GM21423 (cell line): ENCODE data around the gene KCNB1.

Source experiments
- ATAC-seq: cut with Tn5 transposase; IDR thresholded peaks from one replicate; pipeline ENCODE4 v1.9.1; 2021; ENCODE audit warnings: mild to moderate bottlenecking, moderate library complexity; ENCODE audit not compliant: unreplicated experiment

Gene KCNB1

GRCh38 chr20:49360242-49360968 lies 122.1 kb downstream of the KCNB1 start:
- no peak for ATAC-seq

GRCh38 chr20:49356676-49357075 lies 125.8 kb downstream of the KCNB1 start:
- ATAC-seq: no peak

GRCh38 chr20:49354673-49355072 lies 127.8 kb downstream of the KCNB1 start:
- ATAC-seq: no peak

- ATAC-seq: no peak
These were observed 129.1 kb downstream of the KCNB1 start for GRCh38 chr20:49353348-49353747.

- no peak for ATAC-seq
These were observed 129.7 kb downstream of the KCNB1 start for GRCh38 chr20:49352751-49353150.

- ATAC-seq: no peak
These were observed 130.7 kb downstream of the KCNB1 start for GRCh38 chr20:49351775-49352174.

GRCh38 chr20:49349694-49350252 lies 132.7 kb downstream of the KCNB1 start:
- no peak for ATAC-seq

GRCh38 chr20:49349078-49349477 lies 133.4 kb downstream of the KCNB1 start:
- ATAC-seq: no peak

- ATAC-seq: no peak
These were observed 133.9 kb downstream of the KCNB1 start for GRCh38 chr20:49348563-49348962.

GRCh38 chr20:49347156-49347555 lies 135.3 kb downstream of the KCNB1 start:
- no peak for ATAC-seq

GRCh38 chr20:49346682-49347081 lies 135.8 kb downstream of the KCNB1 start:
- ATAC-seq: no peak

- ATAC-seq: no peak
These were observed 136.9 kb downstream of the KCNB1 start for GRCh38 chr20:49345524-49345923.

- ATAC-seq: no peak
These were observed 137.5 kb downstream of the KCNB1 start for GRCh38 chr20:49344975-49345374.

GRCh38 chr20:49344140-49344539 lies 138.3 kb downstream of the KCNB1 start:
- no peak for ATAC-seq

GRCh38 chr20:49343246-49343645 lies 139.2 kb downstream of the KCNB1 start:
- ATAC-seq: no peak

GRCh38 chr20:49340161-49340966 lies 142.1 kb downstream of the KCNB1 start:
- ATAC-seq: no peak

GRCh38 chr20:49339123-49339522 lies 143.3 kb downstream of the KCNB1 start:
- no peak for ATAC-seq

- ATAC-seq: no peak
These were observed 144.4 kb downstream of the KCNB1 start for GRCh38 chr20:49338061-49338460.

GRCh38 chr20:49337357-49337756 lies 145.1 kb downstream of the KCNB1 start:
- no peak for ATAC-seq

- no peak for ATAC-seq
These were observed 145.7 kb downstream of the KCNB1 start for GRCh38 chr20:49336786-49337185.

GRCh38 chr20:49335476-49335875 lies 147.0 kb downstream of the KCNB1 start:
- no peak for ATAC-seq
